Measurements from ENCODE around the gene TFF1.
A peak's percentile ranks its signal among the peaks of the same experiment; 100 is the strongest.

The TFF1 gene

GRCh38 chr21:42379426-42380215 lies 13.3 kb upstream of the TFF1 start:
- DNase-seq: no peak

- no peak for DNase-seq
These were observed 12.1 kb upstream of the TFF1 start for GRCh38 chr21:42378418-42378817.

- no peak for DNase-seq
These were observed 11.6 kb upstream of the TFF1 start for GRCh38 chr21:42377951-42378340.

- DNase-seq: no peak
These were observed 11.0 kb upstream of the TFF1 start for GRCh38 chr21:42377211-42377950.

- DNase-seq: peak in 1 of 6 experiments; percentile 31
These were observed 10.1 kb upstream of the TFF1 start for GRCh38 chr21:42376338-42376982.

GRCh38 chr21:42375966-42376337 lies 9.6 kb upstream of the TFF1 start:
- no peak for DNase-seq

- no peak for DNase-seq
These were observed 9.2 kb upstream of the TFF1 start for GRCh38 chr21:42375506-42375905.

GRCh38 chr21:42374864-42375499 lies 8.6 kb upstream of the TFF1 start:
- no peak for DNase-seq

GRCh38 chr21:42374457-42374856 lies 8.1 kb upstream of the TFF1 start:
- no peak for DNase-seq

GRCh38 chr21:42373908-42374455 lies 7.6 kb upstream of the TFF1 start:
- DNase-seq: no peak

GRCh38 chr21:42373196-42373907 lies 7.0 kb upstream of the TFF1 start:
- DNase-seq: no peak

- DNase-seq: no peak
These were observed 4.7 kb upstream of the TFF1 start for GRCh38 chr21:42370894-42371654.

GRCh38 chr21:42369821-42370220 lies 3.5 kb upstream of the TFF1 start:
- DNase-seq: no peak

- DNase-seq: no peak
These were observed 1.2 kb upstream of the TFF1 start for GRCh38 chr21:42367367-42368165.

- DNase-seq: no peak
These were observed 565 bp downstream of the TFF1 start for GRCh38 chr21:42365770-42366169.

GRCh38 chr21:42364304-42364865 lies 1.9 kb downstream of the TFF1 start:
- DNase-seq: no peak

- no peak for DNase-seq
These were observed 3.0 kb downstream of the TFF1 start for GRCh38 chr21:42363312-42363711.

GRCh38 chr21:42362700-42363099 lies 3.6 kb downstream of the TFF1 start:
- no peak for DNase-seq

- no peak for DNase-seq
These were observed 4.1 kb downstream of the TFF1 start for GRCh38 chr21:42362198-42362597.

GRCh38 chr21:42361286-42361685 lies 5.0 kb downstream of the TFF1 start:
- no peak for DNase-seq

Data from stimulated activated naive CD4-positive, alpha-beta T cell (primary cell).